Lower lobe of right lung (tissue), 2 donors: Measurements from ENCODE around the gene RBM20. TPM values are rescaled to one million over a fixed set of nuclear protein-coding genes. Genes with fewer than 3 reads are reported as not detected.

Source experiments
- ATAC-seq, 2 donors: fragments of 200-7000 bp; cut with Tn5 transposase; one replicate each; pipeline ENCODE4 v1.9.1; 2020 to 2022; ENCODE audit warnings: mild to moderate bottlenecking in 2 of 2, moderate library complexity in 2 of 2
- DNase-seq: peaks from one replicate; pipeline ENCODE4 v3.0.0-alpha.2; 2020
- H3K27ac ChIP-seq: fragments of 200-600 bp; one replicate; pipeline ENCODE4 v1.8.0; 2022
- H3K27me3 ChIP-seq: fragments of 200-600 bp; one replicate; pipeline ENCODE4 v1.8.0; 2022; ENCODE audit warnings: low read depth
- H3K36me3 ChIP-seq: fragments of 200-600 bp; one replicate; pipeline ENCODE4 v1.8.0; 2022; ENCODE audit warnings: mild to moderate bottlenecking
- H3K4me1 ChIP-seq: fragments of 200-600 bp; one replicate; pipeline ENCODE4 v1.8.0; 2022
- H3K4me3 ChIP-seq: fragments of 200-600 bp; one replicate; pipeline ENCODE4 v1.8.0; 2022; ENCODE audit warnings: mild to moderate bottlenecking
- H3K9me3 ChIP-seq: fragments of 200-600 bp; one replicate; pipeline ENCODE4 v1.8.0; 2022
- CTCF ChIP-seq: fragments of 200-600 bp; IDR thresholded peaks from one replicate; pipeline ENCODE4 v1.8.0; 2022; ENCODE audit warnings: antibody characterized with exemption, mild to moderate bottlenecking
- intact Hi-C: fragments of 100-400 bp; cut with DNase I; formaldehyde crosslinking; loops from one replicate; pipeline ENCODE4 v1.11.0; 2022
- total RNA-seq: library from RNA; stranded (reverse); fragmentation: NEBNext Ultra II Directional; extraction: Animal tissue kit (Norgen Biotek cat#: 25700); gene quantifications from one replicate; pipeline ENCODE4 v1.2.1, GENCODE V29; 2021
- donor health status: DM: no; HTN: yes; CAD: no; lungs with severe emphysema.

The RBM20 gene
- total RNA-seq, 1 donor from 2014 or later: 1.0 TPM

DNA sequence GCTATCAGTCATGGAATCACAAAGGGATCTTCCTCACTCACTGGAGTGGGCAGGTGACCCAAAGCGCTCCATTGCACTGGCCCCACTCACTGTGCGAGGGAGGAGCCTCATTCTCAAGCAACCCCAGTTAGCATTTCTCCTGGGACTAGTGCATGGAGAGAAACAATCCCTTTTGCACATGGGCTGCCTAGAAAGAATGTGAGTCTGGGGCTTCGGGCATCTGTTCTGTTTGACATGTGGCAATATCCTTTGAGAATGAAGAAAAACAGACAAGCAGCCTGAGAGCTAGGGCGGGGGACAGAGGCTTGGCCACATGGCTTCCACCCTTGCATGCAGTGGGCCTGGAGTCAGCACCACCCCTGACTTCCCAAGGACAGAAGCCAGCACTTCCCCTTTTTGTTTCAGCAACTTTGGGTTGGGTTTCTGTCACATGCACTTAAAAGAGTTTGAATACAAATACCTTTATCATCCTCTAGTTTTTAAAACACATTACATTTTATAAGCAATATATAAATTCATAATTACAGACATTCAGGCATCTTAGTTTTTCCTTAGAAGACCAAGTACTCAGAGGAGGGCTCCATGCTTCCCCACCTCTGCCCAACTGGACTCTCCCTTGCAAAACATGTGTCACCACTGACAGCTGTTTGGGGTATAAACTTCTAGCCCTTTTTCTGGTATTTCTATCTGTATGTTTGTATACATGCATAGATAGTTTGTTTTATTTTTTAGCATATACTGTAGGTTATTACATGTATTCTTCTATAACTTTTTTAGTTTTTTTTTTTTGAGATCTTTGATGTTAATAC is 73.8 kb downstream of the RBM20 start:
- Histone ChIP-seq H3K9me3 (no peaks in the 10 kb centered on the region), H3K36me3 (no peaks in the 10 kb centered on the region), H3K27ac (no peak overlapping the region), H3K27me3 (no peaks in the 10 kb centered on the region), H3K4me1 (no peaks in the 10 kb centered on the region), H3K4me3 (no peak overlapping the region)
- DNase-seq: peak; percentile 79
- intact Hi-C loops: no loop called here
- TF ChIP-seq CTCF: no peak
- ATAC-seq: peak; percentile 60 to 82

DNA sequence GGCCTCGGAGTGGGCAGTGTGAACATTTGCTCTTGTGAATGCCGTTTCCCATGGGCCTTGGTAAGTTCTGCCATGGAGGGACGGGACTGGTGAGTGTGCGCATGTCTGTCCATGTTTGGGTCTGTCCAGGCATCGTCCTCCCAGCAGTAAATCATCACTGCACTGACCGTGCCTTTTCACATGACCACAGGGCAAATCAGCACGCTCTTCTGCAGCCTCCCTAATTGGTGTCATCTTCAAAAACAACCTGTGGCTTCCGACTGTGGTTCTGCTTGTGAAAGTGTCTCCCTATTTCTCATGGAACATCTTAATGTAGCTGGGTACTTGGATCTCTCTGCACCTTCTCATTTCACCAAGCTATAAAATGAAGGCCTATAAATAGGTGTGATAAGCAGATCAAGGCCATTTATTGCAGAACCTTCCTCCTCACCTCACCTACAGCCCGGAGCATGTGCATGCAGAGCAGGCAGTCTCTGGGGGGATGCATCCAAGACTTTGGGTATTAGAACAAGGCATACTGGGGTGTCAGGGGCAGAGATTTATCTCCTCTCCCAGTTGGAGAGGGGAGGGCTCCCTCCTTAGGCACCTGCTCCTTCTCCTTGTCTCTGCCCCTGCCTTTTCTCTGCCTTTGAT is 77.4 kb downstream of the RBM20 start:
- Histone ChIP-seq H3K9me3 (no peaks in the 10 kb centered on the region), H3K27me3 (peaks cover 6% of the 10 kb centered on the region), H3K4me3 (no peak overlapping the region), H3K27ac (no peak overlapping the region), H3K36me3 (no peaks in the 10 kb centered on the region), H3K4me1 (no peaks in the 10 kb centered on the region)
- intact Hi-C loops: no loop called here
- DNase-seq (no peak), ATAC-seq (no peak)
- TF ChIP-seq CTCF: no peak

DNA sequence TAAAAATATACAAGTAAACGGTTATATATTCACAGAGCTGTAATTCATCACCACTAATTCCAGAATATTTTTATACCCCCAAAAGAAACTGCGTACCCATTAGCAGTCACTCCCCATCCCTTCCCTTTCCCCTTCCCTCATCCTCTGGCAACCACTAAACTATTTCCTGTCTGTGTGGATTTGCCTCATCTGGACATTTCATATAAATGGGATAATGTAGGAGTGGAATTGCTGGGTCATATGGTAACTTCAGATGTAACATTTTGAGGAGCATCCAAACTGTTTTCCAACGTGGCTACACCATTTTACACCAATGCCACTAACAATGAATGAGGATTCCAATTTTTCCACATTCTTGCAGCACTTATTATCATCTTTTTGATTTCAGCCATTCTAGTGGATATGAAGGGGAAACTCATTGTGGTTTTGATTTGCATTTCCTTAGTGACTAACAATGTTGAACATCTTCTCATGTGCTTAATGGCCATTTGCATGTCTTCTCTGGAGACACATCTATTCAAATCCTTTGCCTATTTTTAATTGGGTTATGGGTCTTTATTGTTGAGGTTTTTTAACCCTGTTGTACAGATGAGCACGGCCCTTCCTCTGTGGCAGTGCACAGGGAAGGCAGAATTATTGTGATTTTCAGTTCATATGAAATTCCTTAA is 79.2 kb downstream of the RBM20 start:
- ATAC-seq (no peak), DNase-seq (no peak)
- no peak for TF ChIP-seq CTCF
- H3K4me1 ChIP-seq: no peaks in the 10 kb centered on the region
- no peak overlapping the region for H3K4me3 ChIP-seq
- H3K36me3 ChIP-seq: no peaks in the 10 kb centered on the region
- intact Hi-C loops: no loop called here
- H3K27ac ChIP-seq: no peak overlapping the region
- H3K27me3 ChIP-seq: peaks cover 6% of the 10 kb centered on the region
- no peaks in the 10 kb centered on the region for H3K9me3 ChIP-seq

DNA sequence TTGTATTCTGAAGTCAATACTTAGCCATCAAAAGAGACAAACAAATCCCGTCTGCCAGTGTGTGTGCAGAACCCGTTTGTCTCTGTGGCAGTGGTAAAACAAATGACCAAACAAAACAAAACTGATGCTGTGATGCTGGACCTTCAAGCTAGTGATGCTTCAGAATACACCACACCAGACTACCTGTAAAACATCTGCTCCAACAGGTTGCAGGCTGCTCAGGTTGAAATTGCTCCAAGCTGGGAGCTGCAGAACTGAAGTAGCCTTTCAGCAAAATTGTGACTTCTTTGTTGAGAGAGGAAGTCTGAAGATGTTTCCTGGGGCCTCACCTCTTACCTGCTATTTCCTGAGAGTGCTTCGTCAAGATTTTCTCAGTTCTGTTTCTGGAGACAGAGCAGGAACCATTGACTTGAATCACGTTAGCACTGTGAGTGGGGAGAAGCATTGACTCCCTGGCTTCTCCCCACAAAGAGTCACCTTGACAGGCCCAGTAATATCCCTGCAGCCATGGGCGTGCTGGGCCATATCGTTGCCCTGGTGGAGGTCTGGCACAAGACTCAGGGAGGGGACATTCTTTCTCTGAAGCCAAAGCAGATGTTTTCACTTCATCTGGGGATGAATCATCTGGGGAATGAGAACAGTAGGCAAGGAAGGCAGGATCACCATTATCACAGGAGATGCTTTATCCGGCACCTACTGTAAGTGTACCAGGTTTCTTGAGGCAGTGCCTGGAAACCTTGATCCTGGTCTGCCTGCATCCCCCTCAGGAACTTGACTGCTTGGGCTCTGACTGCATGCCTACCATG is 80.2 kb downstream of the RBM20 start:
- ATAC-seq: no peak
- Histone ChIP-seq H3K4me1 (no peaks in the 10 kb centered on the region), H3K9me3 (no peaks in the 10 kb centered on the region), H3K36me3 (no peaks in the 10 kb centered on the region), H3K27me3 (peaks cover 6% of the 10 kb centered on the region), H3K4me3 (no peak overlapping the region), H3K27ac (no peak overlapping the region)
- DNase-seq: no peak
- intact Hi-C loops: no loop called here
- TF ChIP-seq CTCF: no peak

- ATAC-seq: no peak
These were observed 80.8 kb downstream of the RBM20 start for GRCh38 chr10:110724937-110725336.

More at GRCh38 chr10:110724937-110725336, 80.8 kb downstream of the RBM20 start:
- no peak for DNase-seq
- Histone ChIP-seq H3K27me3 (peaks cover 6% of the 10 kb centered on the region), H3K27ac (no peak overlapping the region), H3K36me3 (no peaks in the 10 kb centered on the region), H3K9me3 (no peaks in the 10 kb centered on the region), H3K4me3 (no peak overlapping the region), H3K4me1 (no peaks in the 10 kb centered on the region)
- intact Hi-C loops: no loop called here
- TF ChIP-seq CTCF: no peak
